B cell (primary cell): ENCODE results near the gene MROH7. TPM values are rescaled to one million over a fixed set of nuclear protein-coding genes. Genes with fewer than 3 reads are reported as not detected.

Experiments used
- ATAC-seq: fragments of 200-7000 bp; cut with Tn5 transposase; one replicate; pipeline ENCODE4 v1.10.0; 2021; ENCODE audit warnings: low read depth, mild to moderate bottlenecking, moderate number of reproducible peaks, moderate library complexity
- CTCF ChIA-PET: fragments of 350-600 bp; sonication (Branson Sonifier 250); formaldehyde crosslinking; loops from one replicate; lab custom pipeline; 2021; ENCODE audit warnings: antibody characterized with exemption, inconsistent platforms; lab: Charles Lee
- POLR2A ChIA-PET: fragments of 350-600 bp; sonication (Branson Sonifier 250); formaldehyde crosslinking; loops from one replicate; lab custom pipeline; 2021; ENCODE audit warnings: antibody characterized with exemption; lab: Charles Lee
- DNase-seq: peaks from one replicate; pipeline ENCODE4 v3.0.0; 2013
- H2AFZ ChIP-seq: 2 replicates; pipeline ENCODE4 v1.6.1; 2012; ENCODE audit warnings: mild to moderate bottlenecking, low read depth, low read length; ENCODE audit not compliant: insufficient read depth, poor library complexity, severe bottlenecking
- H3K27ac ChIP-seq, 2 donors: 1 replicate in 1 of 2; 2 replicates in 1 of 2; pipeline ENCODE4 v1.5.1; 2012 to 2013; ENCODE audit warnings: low read length in 2 of 2, mild to moderate bottlenecking in 2 of 2, moderate library complexity in 1 of 2
- H3K27me3 ChIP-seq, 4 experiments: fragments of 200-600 bp in 1 of 4; sonication (generic) in 1 of 4; replicated peaks in 1 of 4; 1 replicate in 2 of 4; 2 replicates in 2 of 4; pipeline versions ENCODE4 v1.6.1 to v1.7.0; 2013 to 2016; ENCODE audit warnings: low read length in 3 of 4, mild to moderate bottlenecking in 2 of 4, mixed read lengths in 1 of 4, moderate library complexity in 1 of 4; ENCODE audit not compliant: insufficient read depth in 4 of 4, control insufficient read depth in 3 of 4; ENCODE audit errors: control extremely low read depth in 1 of 4
- H3K36me3 ChIP-seq, 2 experiments: replicated peaks in 1 of 2; 1 replicate in 1 of 2; 2 replicates in 1 of 2; pipeline versions ENCODE4 v1.6.1 to v1.7.1; 2013; ENCODE audit warnings: low read length in 1 of 2; ENCODE audit not compliant: insufficient read depth in 2 of 2, control insufficient read depth in 1 of 2; ENCODE audit errors: control extremely low read depth in 1 of 2, extremely low read depth in 1 of 2
- H3K4me1 ChIP-seq, 2 donors: fragments of 200-600 bp in 1 of 2; sonication (generic) in 1 of 2; 1 replicate in 1 of 2; 2 replicates in 1 of 2; pipeline versions ENCODE4 v1.5.1 to v1.6.1; 2013 to 2017; ENCODE audit warnings: low read length in 2 of 2; ENCODE audit not compliant: control insufficient read depth in 2 of 2, insufficient read depth in 2 of 2
- H3K4me2 ChIP-seq: replicated peaks from 2 replicates; pipeline ENCODE3; 2012; ENCODE audit warnings: mild to moderate bottlenecking, low read depth, low read length; ENCODE audit not compliant: poor library complexity, severe bottlenecking
- H3K4me3 ChIP-seq, 5 experiments: fragments of 200-600 bp in 1 of 5; sonication (generic) in 1 of 5; 1 replicate in 3 of 5; 2 replicates in 2 of 5; pipeline versions ENCODE4 v1.5.1 to v1.7.0; 2011 to 2016; ENCODE audit warnings: low read length in 4 of 5, mild to moderate bottlenecking in 4 of 5, low read depth in 2 of 5, control low read depth in 1 of 5, moderate library complexity in 1 of 5; ENCODE audit not compliant: insufficient read depth in 1 of 5; ENCODE audit errors: control extremely low read depth in 1 of 5, extremely low read depth in 1 of 5
- H3K79me2 ChIP-seq: fragments of 200-600 bp; sonication (generic); one replicate; pipeline ENCODE4 v1.6.0; 2016; ENCODE audit warnings: low read length; ENCODE audit not compliant: control insufficient read depth, insufficient read depth
- H3K9ac ChIP-seq: fragments of 200-600 bp; sonication (generic); 2 replicates; pipeline ENCODE4 v1.6.1; 2017; ENCODE audit warnings: mild to moderate bottlenecking, low read length, moderate library complexity
- H3K9me3 ChIP-seq, 3 donors: one replicate each; pipeline versions ENCODE4 v1.6.1 to v1.7.1; 2013; ENCODE audit warnings: low read length in 2 of 3; ENCODE audit not compliant: control insufficient read depth in 2 of 3, insufficient read depth in 1 of 3; ENCODE audit errors: control extremely low read depth in 1 of 3
- H4K20me1 ChIP-seq: 2 replicates; pipeline ENCODE4 v1.6.0; 2012; ENCODE audit warnings: mild to moderate bottlenecking, low read length; ENCODE audit not compliant: insufficient read depth, control insufficient read depth, poor library complexity, severe bottlenecking
- H3K27ac Mint-ChIP-seq: one replicate; pipeline ENCODE4 v1.8.0; 2021; ENCODE audit warnings: mixed read lengths
- H3K27me3 Mint-ChIP-seq: one replicate; pipeline ENCODE4 v1.8.0; 2021; ENCODE audit warnings: mixed read lengths
- H3K4me1 Mint-ChIP-seq: one replicate; pipeline ENCODE4 v1.8.0; 2021; ENCODE audit warnings: mixed read lengths
- H3K4me3 Mint-ChIP-seq: one replicate; pipeline ENCODE4 v1.8.0; 2021; ENCODE audit warnings: mixed read lengths
- H3K9me3 Mint-ChIP-seq: one replicate; pipeline ENCODE4 v1.8.0; 2022; ENCODE audit warnings: mixed read lengths; ENCODE audit not compliant: insufficient read depth
- CTCF ChIP-seq: fragments of 200-600 bp; IDR thresholded peaks from one replicate; pipeline ENCODE4 v1.8.0; 2022; ENCODE audit warnings: antibody characterized with exemption, mild to moderate bottlenecking
- EZH2 ChIP-seq: IDR thresholded peaks from 2 replicates; pipeline ENCODE4 v1.6.1; 2012; ENCODE audit warnings: borderline replicate concordance, low read depth, mild to moderate bottlenecking, moderate library complexity, low read length; ENCODE audit not compliant: insufficient read depth, poor library complexity, severe bottlenecking
- WGBS: methylation state at CpG from one replicate; pipeline ENCODE4 v1.1.5; 2013; ENCODE audit warnings: missing lambda C conversion rate; ENCODE audit not compliant: insufficient coverage; 5-methylcytosine and 5-hydroxymethylcytosine counted together
- intact Hi-C: fragments of 100-400 bp; cut with micrococcal nuclease; formaldehyde crosslinking; loops from one replicate; pipeline ENCODE4 v1.10.0; 2022
- polyA plus RNA-seq: library from polyadenylated mRNA; depleted of rRNA; stranded (reverse); fragments of >200 nt; gene quantifications from 2 replicates; pipeline ENCODE4 v1.2.3, GENCODE V29; 2012
- total RNA-seq, 2 donors: library from RNA; stranded (reverse); fragments of 120-200 nt in 1 of 2; gene quantifications; 1 replicate in 1 of 2; 2 replicates in 1 of 2; pipeline versions ENCODE4 v1.2.3 to v1.2.4, GENCODE V29; 2013 to 2022

MROH7 gene
- total and polyA plus RNA-seq, 2 donors (not counting 1 experiment from before 2014, with no cell fraction given), result not detected

GRCh38 chr1:54593571-54594160 is 47.9 kb upstream of the MROH7 start:
- POLR2A ChIA-PET, result no interaction called here
- Mint-ChIP-seq H3K9me3 (no peaks in the 10 kb centered on the region), H3K4me3 (no peak overlapping the region), H3K27ac (no peak overlapping the region), H3K4me1 (peaks cover under 1% of the 10 kb centered on the region), H3K27me3 (peaks cover 3% of the 10 kb centered on the region)
- Histone ChIP-seq H3K27ac (no peak overlapping the region), H3K9me3 (no peaks in the 10 kb centered on the region), H3K27me3 (peaks cover 0 to 3% (median 0%) of the 10 kb centered on the region in 4 experiments), H3K79me2 (no peaks in the 10 kb centered on the region), H2AFZ (no peak overlapping the region), H4K20me1 (no peaks in the 10 kb centered on the region), H3K4me2 (no peak overlapping the region), H3K9ac (no peak overlapping the region), H3K4me3 (no peak overlapping the region), H3K4me1 (no peaks in the 10 kb centered on the region), H3K36me3 (no peaks in the 10 kb centered on the region)
- DNase-seq, result no peak
- TF ChIP-seq EZH2 (no peak), CTCF (no peak)
- CTCF ChIA-PET, result no interaction called here
- ATAC-seq, result no peak
- intact Hi-C loops, result no loop called here
- 92% methylated on average over 7 of the region's 10 CpGs for whole genome bisulfite sequencing

- H3K4me1 Mint-ChIP-seq, result no peaks in the 10 kb centered on the region
- 89% methylated on average over 16 of the region's 16 CpGs for WGBS
- intact Hi-C loops, result no loop called here
- POLR2A ChIA-PET, result no interaction called here
- Histone ChIP-seq H3K9me3 (no peaks in the 10 kb centered on the region), H3K27ac (no peak overlapping the region), H3K4me1 (no peaks in the 10 kb centered on the region), H4K20me1 (no peaks in the 10 kb centered on the region), H3K4me3 (no peak overlapping the region), H3K27me3 (peaks cover 0 to 3% (median 0%) of the 10 kb centered on the region in 4 experiments), H3K79me2 (no peaks in the 10 kb centered on the region), H3K36me3 (no peaks in the 10 kb centered on the region), H2AFZ (no peak overlapping the region), H3K9ac (no peak overlapping the region), H3K4me2 (no peak overlapping the region)
- CTCF ChIA-PET, result no interaction called here
- H3K27ac Mint-ChIP-seq, result no peak overlapping the region
- no peak for TF ChIP-seq CTCF
- TF ChIP-seq EZH2, result no peak
- H3K27me3 Mint-ChIP-seq, result peaks cover 3% of the 10 kb centered on the region
- no peak overlapping the region for H3K4me3 Mint-ChIP-seq
- no peaks in the 10 kb centered on the region for H3K9me3 Mint-ChIP-seq
- DNase-seq (no peak), ATAC-seq (no peak)
Observed at GRCh38 chr1:54594463-54594862, 47.1 kb upstream of the MROH7 start.
